ENCODE results near the gene NDOR1. TPM values are rescaled to one million over a fixed set of nuclear protein-coding genes. Genes with fewer than 3 reads are reported as not detected.

NDOR1 gene
- total and polyA plus RNA-seq, 2 donors (not counting 3 experiments of a cell fraction or from before 2014, with no cell fraction given) = 13.5 to 26.7 TPM

- H3K79me2 ChIP-seq (ENCODE audit: control insufficient read depth, insufficient read depth, low read length) = peaks cover 33% of the 10 kb centered on the region
- no peak for FAIRE-seq
- ChIA-PET POLR2A (no interaction called here), CTCF (no interaction called here)
- H3K4me2 ChIP-seq (ENCODE audit: insufficient read depth, low read length) = no peak overlapping the region
- no peaks in the 10 kb centered on the region for H3K27me3 ChIP-seq (ENCODE audit: control insufficient read depth in 2 of 2, insufficient read depth in 2 of 2, low read length in 2 of 2)
- dilution Hi-C loops (cut with MboI; ENCODE audit: extremely low pct_ligation_motif_present, low sequenced_read_pairs) = no loop called here
- H3K9ac ChIP-seq (replicated peaks; ENCODE audit: extremely low read depth, insufficient read depth, low read length) = no peak overlapping the region
- TF ChIP-seq MAX (IDR thresholded peaks at IDR 0.05; ENCODE audit: insufficient read depth, insufficient read length) (no peak), EZH2 (IDR thresholded peaks at IDR 0.05; ENCODE audit: borderline replicate concordance, low read depth, low read length, severe bottlenecking) (no peak), JUN (IDR thresholded peaks at IDR 0.05; ENCODE audit: borderline replicate concordance, insufficient read depth, insufficient read length, low read depth) (no peak), MYC (IDR thresholded peaks at IDR 0.05; ENCODE audit: low read depth, low read length) (no peak), GATA2 (IDR thresholded peaks at IDR 0.05; ENCODE audit: insufficient read depth, insufficient read length, low read depth, low read length) (no peak), POLR2AphosphoS5 (IDR thresholded peaks at IDR 0.05; ENCODE audit: insufficient read depth, low read depth, low read length) (no peak), CTCF (IDR thresholded peaks at IDR 0.05; ENCODE audit: extremely low read depth in 1 of 2, insufficient read depth in 1 of 2, low read depth in 1 of 2, low read length in 2 of 2) (no peak), POLR2A (IDR thresholded peaks at IDR 0.05; ENCODE audit: low read depth, low read length) (no peak), FOS (IDR thresholded peaks at IDR 0.05; ENCODE audit: borderline replicate concordance, insufficient read depth, low read length) (no peak)
- no peak overlapping the region for H3K27ac ChIP-seq (ENCODE audit: insufficient read depth, low read depth, low read length)
- H3K4me1 ChIP-seq (ENCODE audit: control insufficient read depth, extremely low read depth, insufficient read depth, low read length) = peaks cover 17% of the 10 kb centered on the region
- no TSS peak for BruUV-seq (replicated peaks)
- H2AFZ ChIP-seq (ENCODE audit: low read depth, low read length) = no peak overlapping the region
- DNase-seq (ENCODE audit: low read depth, low spot score) = no peak
- H3K4me3 ChIP-seq (replicated peaks in 1 of 3; ENCODE audit: insufficient read depth in 1 of 3, low read depth in 1 of 3, low read length in 3 of 3) = no peak overlapping the region
- H3K9me1 ChIP-seq (replicated peaks; ENCODE audit: control insufficient read depth, extremely low read depth, insufficient read depth, low read length) = no peaks in the 10 kb centered on the region
- no peaks in the 10 kb centered on the region for H3K9me3 ChIP-seq (replicated peaks; ENCODE audit: control insufficient read depth, insufficient read depth, low read length)
- H4K20me1 ChIP-seq (replicated peaks; ENCODE audit: control insufficient read depth, extremely low read depth, insufficient read depth, low read length) = no peaks in the 10 kb centered on the region
- H3K36me3 ChIP-seq (ENCODE audit: control insufficient read depth in 2 of 2, extremely low read depth in 1 of 2, insufficient read depth in 2 of 2, low read length in 2 of 2) = peaks cover 0 to 43% of the 10 kb centered on the region in 2 experiments
- intact Hi-C loops (cut with micrococcal nuclease) = no loop called here
Observed at GRCh38 chr9:137185921-137186320, 19.6 kb upstream of the NDOR1 start.

Data from endothelial cell of umbilical vein (primary cell).